Stimulated activated CD4-positive, alpha-beta T cell treated with anti-CD3 and anti-CD28 coated beads, Interleukin-15, amount 100 ng/mL, for 48 hours (primary cell): ENCODE results near the gene EFCAB6.

Experiments
- DNase-seq, 2 donors: peaks; one replicate each; pipeline ENCODE4 v3.0.0-alpha.2; 2020; ENCODE audit warnings: low read depth in 2 of 2

Gene EFCAB6

GRCh38 chr22:43749473-43749872 lies 62.6 kb downstream of the EFCAB6 start:
- DNase-seq = no peak

DNA sequence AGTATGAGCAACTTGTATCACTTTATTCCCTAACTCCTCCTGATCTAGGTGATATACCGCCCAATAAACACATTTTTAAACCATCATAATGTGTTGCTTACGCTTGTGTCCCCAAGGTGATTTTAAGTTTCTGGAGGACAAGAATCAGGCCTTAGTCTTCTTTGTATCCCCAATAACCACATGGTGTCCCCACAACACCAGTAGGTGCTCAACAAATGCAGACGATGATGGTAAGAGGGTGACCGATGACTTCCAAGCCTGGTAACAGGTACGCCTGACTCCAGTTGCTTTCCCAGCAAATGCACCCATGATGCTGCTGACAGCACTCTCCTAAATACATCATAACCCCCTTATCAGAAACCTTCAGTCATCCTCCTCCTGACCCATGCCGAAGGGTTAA lies 64.2 kb downstream of the EFCAB6 start:
- no peak for DNase-seq

- DNase-seq = no peak
These were observed 65.0 kb downstream of the EFCAB6 start for GRCh38 chr22:43747058-43747457.

- no peak for DNase-seq
These were observed 66.2 kb downstream of the EFCAB6 start for GRCh38 chr22:43745783-43746356.

DNA sequence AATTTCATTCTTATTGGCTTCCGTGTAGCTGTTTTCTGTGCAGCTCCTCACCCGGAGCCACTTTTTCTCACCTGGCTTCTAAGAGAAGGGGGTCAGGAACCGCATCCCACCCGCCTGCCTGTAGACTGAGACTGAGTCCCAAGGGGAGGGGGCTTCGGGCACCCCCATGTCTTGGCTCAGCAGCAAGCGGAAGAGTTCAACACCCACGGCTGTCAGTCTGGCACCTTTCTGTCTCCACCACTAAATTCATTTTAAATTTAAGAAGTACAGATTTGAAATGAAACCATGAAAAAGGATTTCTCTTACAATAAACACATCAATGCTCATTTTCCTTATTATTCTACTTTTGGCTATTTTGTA lies 66.7 kb downstream of the EFCAB6 start:
- DNase-seq = no peak

GRCh38 chr22:43744700-43745410 lies 67.2 kb downstream of the EFCAB6 start:
- DNase-seq = no peak

DNA sequence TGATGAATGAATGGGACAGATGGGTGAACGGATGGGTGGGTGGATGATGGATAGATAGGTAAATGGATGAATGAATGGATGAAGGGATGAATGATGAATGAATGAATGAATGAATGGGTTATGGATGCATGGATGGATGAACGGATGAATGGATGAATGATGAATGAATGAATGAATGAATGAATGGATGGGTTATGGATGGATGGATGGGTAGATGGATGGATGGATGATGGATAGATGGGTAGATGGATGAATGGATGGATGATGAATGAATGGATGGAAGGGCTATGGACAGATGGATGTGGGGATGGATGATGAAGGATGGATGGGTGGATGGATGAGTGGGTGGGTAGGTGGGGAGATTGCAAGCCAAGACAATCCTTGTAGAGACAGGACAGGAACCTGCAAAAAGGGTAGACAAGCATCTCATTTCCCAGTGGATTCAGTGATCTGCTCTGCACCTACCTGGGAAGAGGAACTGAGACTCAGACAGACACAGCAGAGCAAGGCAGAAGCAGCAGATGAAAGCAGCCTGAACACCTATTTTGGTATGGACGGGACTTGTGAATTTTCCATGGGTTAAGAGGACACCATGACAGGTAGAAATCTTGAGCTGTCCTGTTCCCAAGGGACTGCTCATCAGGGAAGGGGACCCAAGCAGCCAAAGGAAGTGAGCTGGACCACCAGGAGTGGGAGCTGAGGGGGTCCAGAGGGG lies 68.0 kb downstream of the EFCAB6 start:
- no peak for DNase-seq

GRCh38 chr22:43743131-43743530 lies 69.0 kb downstream of the EFCAB6 start:
- no peak for DNase-seq

GRCh38 chr22:43742154-43742950 lies 69.8 kb downstream of the EFCAB6 start:
- no peak for DNase-seq

- DNase-seq = no peak
These were observed 71.4 kb downstream of the EFCAB6 start for GRCh38 chr22:43740587-43741270.

DNA sequence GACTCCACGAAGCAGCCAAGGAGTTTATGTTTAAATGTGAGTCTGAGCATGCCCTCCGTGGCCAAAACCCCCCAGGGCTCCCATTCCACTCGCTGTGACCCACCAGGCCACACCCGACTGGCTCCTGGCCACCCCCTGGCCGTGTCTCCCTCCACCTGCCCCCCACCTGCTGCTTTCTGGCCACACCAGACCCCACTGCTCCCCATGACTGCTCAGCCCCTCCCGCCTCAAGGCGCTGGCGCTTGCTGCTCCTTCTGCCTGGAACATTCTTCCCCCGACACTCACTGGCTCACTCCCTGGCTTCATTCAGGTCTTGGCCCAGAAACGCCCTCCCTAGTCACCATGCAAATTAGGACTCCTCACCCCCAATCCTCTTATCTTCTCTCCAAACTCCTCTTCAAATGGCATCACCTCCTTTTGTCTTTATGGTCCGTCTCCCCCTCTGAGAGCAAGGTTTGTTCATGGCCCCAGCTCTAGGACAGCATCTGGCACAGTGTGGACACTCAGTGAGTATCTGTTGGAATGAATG lies 72.2 kb downstream of the EFCAB6 start:
- no peak for DNase-seq

GRCh38 chr22:43737150-43737828 lies 74.8 kb downstream of the EFCAB6 start:
- no peak for DNase-seq

DNA sequence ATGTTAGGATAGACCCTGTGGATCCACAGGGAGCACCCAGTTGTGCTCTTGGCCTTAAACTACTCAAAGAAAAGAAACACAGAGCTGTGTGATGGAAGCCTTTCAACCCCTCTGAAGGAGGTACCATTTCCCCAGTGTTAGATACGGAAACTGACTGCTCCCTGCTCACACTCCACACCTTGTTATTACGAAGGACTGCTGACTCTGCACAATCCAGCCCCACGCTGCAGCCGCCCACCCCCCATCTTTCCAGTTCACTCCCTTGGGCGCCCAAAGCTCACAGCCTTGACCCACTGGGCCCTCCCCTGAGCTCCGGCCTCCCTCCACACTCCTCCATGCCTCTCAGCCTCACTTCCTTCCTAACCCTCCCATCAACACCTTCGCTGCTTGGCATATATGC lies 75.5 kb downstream of the EFCAB6 start:
- no peak for DNase-seq

DNA sequence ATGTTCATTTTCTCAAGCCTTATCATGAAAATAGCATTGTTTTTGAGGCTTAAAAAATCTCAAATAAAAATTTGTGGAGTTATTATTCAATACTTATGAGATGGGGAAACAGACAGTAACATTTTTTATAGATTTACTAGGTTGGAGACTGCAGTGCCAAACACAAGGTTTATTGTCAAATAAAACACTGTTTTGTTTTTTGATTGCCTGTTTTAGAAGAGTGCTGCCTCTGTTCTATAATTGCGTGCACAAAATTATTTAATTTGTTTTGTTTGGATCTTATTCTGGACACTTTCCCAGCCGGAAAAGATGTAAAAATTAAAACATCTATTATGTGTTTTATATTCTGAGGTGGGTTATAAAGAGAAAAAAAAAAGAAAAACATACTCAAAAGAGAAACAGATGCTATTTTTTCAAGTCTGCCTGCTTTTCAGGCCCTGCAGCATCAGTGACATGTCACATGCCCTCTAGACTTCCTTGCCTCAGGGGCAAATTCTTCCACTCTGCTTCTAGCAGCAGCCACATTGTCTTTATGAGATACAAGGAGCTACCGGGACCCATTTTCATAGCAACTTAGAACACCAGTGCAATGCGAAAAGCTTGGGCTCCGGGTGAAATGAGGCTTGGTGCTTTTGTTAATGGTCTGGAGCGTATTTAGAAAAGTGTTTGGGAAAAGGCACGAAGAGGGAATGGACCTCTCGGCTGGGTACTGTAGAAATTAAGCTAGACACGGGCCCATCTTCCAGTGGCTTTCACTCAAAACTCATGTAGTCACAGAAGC lies 77.5 kb downstream of the EFCAB6 start:
- DNase-seq = no peak

DNA sequence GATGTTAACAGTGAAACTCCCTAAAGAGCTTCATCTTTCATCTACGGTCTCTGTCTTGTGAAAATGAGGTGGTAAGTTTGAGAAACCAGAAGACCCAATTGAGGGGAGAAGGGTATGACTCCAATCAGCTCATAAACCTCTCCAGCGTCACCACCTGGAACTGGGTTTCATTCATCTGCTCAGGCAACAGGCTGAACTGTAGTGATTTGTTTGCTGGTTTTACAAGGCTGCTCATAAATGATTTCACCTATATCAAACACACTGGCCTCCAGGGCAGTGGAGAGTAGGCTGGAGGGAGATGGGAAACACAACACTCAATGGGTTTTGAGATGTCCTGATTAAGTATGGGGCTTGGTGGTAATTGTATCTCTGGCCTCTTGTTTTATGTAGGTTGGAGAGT lies 79.0 kb downstream of the EFCAB6 start:
- no peak for DNase-seq

DNA sequence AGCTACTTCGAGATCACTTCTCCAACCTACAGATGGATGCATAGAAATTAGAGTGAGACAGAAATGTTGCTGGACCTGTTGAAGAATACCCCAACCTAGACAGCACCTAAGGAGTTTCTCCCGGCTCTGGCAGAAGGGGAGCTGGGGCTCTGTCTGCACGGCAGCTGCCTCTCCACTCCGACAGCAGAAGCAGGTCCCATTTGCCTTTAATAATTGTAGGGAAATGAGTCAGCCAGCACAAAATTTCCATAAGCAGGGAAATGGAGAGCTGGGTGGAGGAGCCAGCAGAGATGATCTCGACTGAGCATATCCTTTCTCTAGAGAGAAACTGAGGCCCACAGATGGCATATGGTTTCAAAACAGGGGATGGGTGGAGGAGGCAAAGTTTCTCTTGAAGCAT lies 80.1 kb downstream of the EFCAB6 start:
- no peak for DNase-seq

GRCh38 chr22:43726964-43727543 lies 85.1 kb downstream of the EFCAB6 start:
- DNase-seq = no peak

DNA sequence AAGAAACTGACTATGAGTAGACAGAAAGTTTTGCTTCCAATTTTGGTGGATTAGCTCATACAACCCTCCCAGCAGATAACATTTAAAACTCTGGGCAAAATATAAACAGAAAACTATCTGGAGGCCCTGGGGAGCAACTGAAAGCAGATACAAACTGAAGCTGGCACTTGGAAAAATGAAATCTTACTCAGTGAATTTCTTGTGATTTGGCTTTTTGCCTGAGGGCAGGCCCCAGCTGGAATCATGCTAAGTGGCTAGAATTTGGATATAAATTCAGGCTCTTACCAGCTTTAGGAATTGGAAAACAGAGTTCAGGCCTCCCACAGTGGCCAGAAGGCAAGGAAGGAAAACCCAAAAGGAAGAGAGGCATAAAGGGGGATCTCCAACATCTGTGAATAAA lies 85.8 kb downstream of the EFCAB6 start:
- DNase-seq = no peak

- no peak for DNase-seq
These were observed 88.3 kb downstream of the EFCAB6 start for GRCh38 chr22:43723816-43724215.

GRCh38 chr22:43722444-43722843 lies 89.7 kb downstream of the EFCAB6 start:
- no peak for DNase-seq
